ENCODE data around the gene ARHGAP31.

DNA sequence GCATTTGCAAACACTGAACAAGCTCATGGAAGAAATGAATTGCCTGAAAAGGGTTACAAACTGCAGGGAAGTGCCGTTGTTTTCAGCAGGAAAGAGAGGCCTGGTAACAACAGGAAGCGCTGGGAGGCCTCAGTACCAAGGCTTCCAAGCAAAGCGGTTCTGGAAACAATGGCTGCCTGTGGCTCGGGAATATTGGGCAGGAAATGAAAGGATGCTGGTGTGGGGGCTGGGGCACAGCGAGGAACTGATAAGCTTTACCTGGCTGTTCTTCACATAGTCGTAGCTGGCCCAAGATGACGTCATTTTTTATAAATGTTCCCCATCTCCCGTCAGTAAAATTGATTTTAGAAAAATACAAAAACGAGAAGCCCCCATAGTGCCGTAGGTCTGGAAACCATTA is 55.9 kb downstream of the ARHGAP31 start:
- TF ChIP-seq, protein P1, sequence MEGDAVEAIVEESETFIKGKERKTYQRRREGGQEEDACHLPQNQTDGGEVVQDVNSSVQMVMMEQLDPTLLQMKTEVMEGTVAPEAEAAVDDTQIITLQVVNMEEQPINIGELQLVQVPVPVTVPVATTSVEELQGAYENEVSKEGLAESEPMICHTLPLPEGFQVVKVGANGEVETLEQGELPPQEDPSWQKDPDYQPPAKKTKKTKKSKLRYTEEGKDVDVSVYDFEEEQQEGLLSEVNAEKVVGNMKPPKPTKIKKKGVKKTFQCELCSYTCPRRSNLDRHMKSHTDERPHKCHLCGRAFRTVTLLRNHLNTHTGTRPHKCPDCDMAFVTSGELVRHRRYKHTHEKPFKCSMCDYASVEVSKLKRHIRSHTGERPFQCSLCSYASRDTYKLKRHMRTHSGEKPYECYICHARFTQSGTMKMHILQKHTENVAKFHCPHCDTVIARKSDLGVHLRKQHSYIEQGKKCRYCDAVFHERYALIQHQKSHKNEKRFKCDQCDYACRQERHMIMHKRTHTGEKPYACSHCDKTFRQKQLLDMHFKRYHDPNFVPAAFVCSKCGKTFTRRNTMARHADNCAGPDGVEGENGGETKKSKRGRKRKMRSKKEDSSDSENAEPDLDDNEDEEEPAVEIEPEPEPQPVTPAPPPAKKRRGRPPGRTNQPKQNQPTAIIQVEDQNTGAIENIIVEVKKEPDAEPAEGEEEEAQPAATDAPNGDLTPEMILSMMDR (IDR thresholded peaks at IDR 0.05; ENCODE audit: insufficient read depth, low read length), result no peak
- no peak for TF ChIP-seq SPI1 (IDR thresholded peaks at IDR 0.05; ENCODE audit: borderline replicate concordance, low read depth)
- TF ChIP-seq, protein P2, sequence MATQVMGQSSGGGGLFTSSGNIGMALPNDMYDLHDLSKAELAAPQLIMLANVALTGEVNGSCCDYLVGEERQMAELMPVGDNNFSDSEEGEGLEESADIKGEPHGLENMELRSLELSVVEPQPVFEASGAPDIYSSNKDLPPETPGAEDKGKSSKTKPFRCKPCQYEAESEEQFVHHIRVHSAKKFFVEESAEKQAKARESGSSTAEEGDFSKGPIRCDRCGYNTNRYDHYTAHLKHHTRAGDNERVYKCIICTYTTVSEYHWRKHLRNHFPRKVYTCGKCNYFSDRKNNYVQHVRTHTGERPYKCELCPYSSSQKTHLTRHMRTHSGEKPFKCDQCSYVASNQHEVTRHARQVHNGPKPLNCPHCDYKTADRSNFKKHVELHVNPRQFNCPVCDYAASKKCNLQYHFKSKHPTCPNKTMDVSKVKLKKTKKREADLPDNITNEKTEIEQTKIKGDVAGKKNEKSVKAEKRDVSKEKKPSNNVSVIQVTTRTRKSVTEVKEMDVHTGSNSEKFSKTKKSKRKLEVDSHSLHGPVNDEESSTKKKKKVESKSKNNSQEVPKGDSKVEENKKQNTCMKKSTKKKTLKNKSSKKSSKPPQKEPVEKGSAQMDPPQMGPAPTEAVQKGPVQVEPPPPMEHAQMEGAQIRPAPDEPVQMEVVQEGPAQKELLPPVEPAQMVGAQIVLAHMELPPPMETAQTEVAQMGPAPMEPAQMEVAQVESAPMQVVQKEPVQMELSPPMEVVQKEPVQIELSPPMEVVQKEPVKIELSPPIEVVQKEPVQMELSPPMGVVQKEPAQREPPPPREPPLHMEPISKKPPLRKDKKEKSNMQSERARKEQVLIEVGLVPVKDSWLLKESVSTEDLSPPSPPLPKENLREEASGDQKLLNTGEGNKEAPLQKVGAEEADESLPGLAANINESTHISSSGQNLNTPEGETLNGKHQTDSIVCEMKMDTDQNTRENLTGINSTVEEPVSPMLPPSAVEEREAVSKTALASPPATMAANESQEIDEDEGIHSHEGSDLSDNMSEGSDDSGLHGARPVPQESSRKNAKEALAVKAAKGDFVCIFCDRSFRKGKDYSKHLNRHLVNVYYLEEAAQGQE (IDR thresholded peaks at IDR 0.05; ENCODE audit: insufficient replicate concordance, low read depth), result no peak
